ENCODE data around the gene SNRNP25.
"Not testable (repeated sequence)": the region's sequence is repeated elsewhere in the genome, so short reads cannot be mapped to it uniquely, and the experiment has no call there.

The SNRNP25 gene

DNA sequence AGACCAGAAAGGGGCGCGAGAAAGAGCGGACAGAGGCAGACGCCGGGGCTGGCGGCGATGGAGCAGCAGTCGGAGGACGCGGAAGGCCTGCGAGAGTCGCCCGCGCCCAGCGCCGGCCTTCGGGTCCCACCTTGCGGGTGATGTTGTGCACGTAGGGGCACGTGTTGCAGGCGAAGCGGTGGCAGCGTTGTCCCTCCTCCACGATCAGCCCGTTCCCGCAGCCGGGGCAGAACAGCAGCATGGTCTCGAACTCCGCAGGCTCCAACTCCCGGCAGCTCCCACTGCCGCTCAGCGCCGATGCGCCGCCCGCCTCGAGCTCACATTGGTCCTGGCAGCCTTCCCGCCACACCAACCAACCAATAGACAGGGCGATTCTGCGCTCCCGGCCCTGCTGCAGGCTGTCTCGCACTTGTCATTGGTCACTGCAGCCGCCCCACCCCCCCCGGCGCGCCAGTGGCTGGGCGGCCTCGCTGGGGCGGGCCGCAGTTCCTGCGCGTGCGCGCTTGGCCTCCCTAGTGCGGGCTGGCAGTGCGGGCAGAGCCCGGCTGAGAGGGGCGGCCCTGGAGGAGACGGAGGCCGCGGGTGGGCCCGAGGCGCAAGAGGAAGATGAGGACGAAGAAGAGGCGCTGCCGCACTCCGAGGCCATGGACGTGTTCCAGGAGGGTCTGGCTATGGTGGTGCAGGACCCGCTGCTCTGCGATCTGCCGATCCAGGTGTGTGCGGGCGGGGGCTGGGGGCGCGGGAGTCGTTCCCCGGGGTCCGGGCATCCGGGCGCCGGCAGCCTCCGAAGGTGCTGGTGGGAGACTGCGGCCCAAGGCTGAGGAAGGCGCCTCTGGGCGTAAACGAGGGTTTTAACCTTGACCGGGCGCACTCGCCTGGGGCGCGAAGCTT is at the start of gene SNRNP25, which contains the start of gene POLR3K:
TSS of gene SNRNP25 (plus strand) at position 483 of the 891 bp plus-strand sequence. CDS start at position 672, 189 bp downstream.
TSS of gene POLR3K (minus strand) at position 263 of the 891 bp plus-strand sequence. CDS start at position 241, 22 bp downstream.
- DNase-seq = peak; percentile 97

GRCh38 chr16:9903-10665 is 43.5 kb upstream of the SNRNP25 start:
- peak; percentile 36 for DNase-seq

- DNase-seq = peak; percentile 94
These were observed 42.9 kb upstream of the SNRNP25 start for GRCh38 chr16:10772-11171.

DNA sequence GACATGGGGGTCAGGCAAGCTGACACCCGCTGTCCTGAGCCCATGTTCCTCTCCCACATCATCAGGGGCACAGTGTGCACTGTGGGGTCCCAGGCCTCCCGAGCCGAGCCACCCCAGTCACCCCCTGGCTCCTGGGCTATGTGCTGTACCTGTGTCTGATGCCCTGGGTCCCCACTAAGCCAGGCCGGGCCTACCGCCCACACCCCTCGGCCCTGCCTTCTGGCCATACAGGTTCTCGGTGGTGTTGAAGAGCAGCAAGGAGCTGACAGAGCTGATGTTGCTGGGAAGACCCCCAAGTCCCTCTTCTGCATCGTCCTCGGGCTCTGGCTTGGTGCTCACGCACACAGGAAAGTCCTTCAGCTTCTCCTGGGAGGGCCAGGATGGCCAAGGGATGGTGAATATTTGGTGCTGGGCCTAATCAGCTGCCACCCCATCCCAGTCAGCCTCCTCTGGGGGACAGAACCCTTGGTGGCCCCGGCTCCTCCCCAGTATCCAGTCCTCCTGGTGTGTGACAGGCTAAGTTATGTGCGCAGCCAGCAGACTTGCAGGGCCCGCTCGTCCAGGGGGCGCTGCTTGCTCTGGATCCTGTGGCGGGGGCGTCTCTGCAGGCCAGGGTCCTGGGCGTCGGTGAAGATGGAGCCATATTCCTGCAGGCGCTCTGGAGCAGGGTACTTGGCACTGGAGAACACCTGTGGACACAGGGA is 36.4 kb upstream of the SNRNP25 start:
- not testable (repeated sequence) for DNase-seq

DNA sequence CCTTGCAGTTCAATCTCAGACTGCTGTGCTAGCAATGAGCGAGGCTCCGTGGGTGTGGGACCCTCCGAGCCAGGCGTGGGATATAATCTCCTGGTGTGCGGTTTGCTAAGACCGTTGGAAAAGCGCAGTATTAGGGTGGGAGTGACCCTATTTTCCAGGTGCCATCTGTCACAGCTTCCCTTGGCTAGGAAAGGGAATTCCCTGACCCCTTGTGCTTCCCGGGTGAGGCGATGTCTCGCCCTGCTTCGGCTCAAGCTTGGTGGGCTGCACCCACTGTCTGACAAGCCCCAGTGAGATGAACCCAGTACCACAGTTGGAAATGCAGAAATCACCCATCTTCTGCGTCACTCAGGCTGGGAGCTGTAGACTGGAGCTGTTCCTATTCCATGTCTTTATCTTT is 32.7 kb upstream of the SNRNP25 start:
- DNase-seq = not testable (repeated sequence)

GRCh38 chr16:24151-24550 is 29.5 kb upstream of the SNRNP25 start:
- DNase-seq = not testable (repeated sequence)

GRCh38 chr16:25926-26348 is 27.7 kb upstream of the SNRNP25 start:
- not testable (repeated sequence) for DNase-seq

- not testable (repeated sequence) for DNase-seq
These were observed 23.0 kb upstream of the SNRNP25 start for GRCh38 chr16:30627-31026.

- DNase-seq = not testable (repeated sequence)
These were observed 20.3 kb upstream of the SNRNP25 start for GRCh38 chr16:33154-33876.

GRCh38 chr16:33877-34647 is 19.6 kb upstream of the SNRNP25 start:
- no peak for DNase-seq

DNA sequence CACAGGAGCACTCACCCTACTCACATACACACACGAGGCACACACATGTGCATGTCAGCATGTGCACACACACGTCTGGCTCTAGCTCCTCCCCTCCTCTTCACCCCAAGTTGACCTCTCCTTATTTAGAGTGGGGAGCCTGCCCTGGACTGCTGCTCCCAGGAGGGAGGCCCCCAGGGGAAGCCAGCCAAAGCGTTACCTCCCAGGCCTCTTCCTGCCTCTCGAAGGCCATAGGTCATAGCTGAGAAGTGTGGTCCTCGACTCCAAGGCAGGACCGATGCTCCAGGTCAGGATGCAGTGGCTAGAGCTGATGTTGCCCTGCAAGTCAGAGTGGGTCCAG is 19.0 kb upstream of the SNRNP25 start:
- DNase-seq = no peak

DNA sequence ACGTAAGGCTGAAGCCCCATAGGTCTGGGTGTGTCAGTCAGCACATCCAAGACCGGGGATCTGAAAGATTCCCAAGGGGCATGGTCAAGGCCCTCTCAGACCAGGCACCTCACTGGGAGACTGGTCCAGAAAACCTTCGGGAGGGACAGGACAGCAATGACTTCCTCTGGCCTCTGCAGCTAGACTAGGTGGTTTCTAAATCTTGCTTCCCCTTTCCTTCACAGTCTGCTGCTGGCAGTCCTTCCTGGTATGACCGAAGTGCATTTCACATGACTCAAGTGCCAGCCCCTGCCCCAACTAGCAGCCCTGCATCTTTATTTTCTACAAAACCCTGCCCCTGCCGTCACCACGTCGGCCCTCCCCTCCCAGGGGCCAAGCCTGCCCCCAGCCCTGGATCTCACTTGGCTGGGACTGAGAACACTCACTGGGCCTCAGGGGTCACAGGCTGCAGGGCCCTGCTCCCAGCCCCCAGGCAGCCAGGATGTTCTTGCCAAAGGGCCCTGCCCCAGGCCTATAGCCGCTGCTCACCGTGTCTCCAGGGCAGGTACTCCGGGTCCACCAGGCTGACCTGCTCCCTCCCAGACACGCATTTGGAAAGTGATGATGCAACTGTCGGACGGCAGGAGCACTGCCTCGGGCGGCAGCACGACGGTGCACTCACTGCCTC is 18.5 kb upstream of the SNRNP25 start:
- DNase-seq = no peak

DNA sequence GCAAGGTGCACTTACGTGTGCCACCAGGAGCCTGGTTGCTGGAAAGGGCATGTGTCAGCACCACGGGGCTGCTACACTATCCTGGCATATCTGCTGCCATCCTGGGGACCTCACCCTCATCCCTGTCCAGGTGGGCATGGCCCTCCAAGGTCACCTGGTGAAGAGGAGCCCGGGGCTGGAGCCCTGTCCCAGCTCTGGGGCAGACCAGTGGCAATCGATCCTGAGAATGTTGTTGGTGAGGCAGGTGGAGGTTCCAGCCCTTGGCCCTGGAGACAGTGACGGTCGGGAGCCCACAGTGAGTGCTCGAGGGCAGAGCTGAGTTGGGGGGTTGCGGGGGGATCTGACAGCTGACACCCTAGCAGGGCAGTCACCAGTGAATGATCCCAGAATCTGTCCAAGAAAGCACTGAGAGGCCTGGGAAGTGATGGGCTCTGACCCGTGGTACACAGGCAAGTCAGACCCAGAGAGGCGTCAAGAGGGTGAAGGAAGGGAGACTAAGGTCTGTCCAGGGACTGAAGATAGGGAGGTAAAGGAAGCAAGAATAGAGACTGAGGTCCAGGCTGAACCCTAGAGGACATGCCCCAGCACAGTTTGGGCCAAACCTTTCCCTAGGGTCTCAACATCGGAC is 17.8 kb upstream of the SNRNP25 start:
- DNase-seq = no peak

DNA sequence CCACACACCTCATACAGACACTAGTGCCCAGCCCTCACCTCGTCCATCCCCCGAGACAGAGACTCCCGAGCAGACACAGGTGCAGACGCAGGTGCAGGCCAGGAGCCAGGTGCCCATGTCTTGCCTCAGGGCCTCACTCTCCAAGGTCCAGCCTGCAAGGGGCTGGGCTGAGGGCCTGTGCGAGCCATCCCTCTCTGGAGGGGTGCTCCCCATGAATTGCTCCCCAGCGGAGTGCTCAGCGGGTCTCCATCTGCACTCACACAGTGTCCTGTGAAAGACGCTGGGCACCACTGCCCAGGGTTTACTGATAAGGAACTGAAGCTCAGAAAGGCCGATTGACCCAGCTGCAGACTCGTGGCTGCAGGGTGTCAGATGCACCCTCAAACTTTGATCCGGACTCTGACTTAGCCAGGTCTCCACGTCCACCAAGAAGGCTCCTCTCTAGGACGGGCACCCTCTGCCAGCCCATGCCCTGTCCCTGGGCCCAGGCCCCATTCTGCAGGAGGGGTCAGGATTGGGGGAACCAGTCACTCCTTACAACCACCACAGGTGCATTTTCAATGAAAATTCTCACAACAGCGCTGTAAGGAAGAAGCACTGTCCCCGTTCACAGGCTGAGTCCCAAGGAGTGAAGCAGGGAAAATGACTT is 17.2 kb upstream of the SNRNP25 start:
- DNase-seq = no peak

DNA sequence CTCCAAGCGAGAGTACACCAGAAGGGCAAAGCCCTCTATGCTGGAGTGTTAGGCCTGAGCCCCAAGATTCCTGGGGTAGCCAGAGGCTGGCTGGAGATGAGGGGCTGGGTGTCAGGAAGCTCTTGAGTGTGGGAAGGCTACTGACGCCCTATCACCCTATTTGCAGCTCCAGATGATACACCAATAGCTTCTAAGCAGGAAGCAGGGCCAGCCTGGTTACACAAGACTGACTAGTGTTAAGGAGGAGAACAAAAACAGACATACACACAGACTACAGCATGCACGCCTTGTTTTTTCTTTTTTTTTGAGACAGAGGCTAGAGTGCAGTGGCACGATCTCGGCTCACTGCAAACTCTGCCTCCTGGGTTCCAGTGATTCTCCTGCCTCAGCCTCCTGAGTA is 16.1 kb upstream of the SNRNP25 start:
- no peak for DNase-seq

DNA sequence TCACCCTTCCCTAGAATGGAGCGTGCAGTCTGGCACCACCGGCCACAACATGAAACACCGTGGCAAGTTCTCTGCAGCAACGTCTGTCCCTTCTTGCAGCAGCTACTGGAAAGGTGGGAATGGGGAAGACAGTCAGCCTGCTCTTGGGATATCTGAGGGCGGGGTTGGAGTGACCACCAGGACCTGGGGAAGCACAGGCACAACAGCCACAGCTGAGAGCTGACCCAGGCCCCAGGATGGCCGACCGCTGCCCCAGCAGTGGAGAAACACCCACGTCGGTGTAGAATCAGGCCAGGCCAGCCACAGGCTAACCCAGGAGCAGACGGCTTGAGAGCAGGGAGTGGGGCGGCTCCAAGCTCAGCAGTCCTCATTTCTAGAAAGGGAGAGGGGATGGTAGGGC is 15.4 kb upstream of the SNRNP25 start:
- not testable (repeated sequence) for DNase-seq

- DNase-seq = no peak
These were observed 14.4 kb upstream of the SNRNP25 start for GRCh38 chr16:38941-39892.

- DNase-seq = no peak
These were observed 12.1 kb upstream of the SNRNP25 start for GRCh38 chr16:41439-42068.
